Activated T-helper 1 cell treated with anti-CD3 and anti-CD28 coated beads, Interleukin-12 subunit alpha, Interleukin-12 subunit beta, Interleukin-2, Interleukin-4 antibody, amounts not matched to agents 30 ng/mL and 10 ng/mL and 1 ng/mL, durations not matched to agents 14 hours and 24 hours and 36 hours (primary cell): ENCODE results near the gene FOXN3. TPM values are rescaled to one million over a fixed set of nuclear protein-coding genes. Genes with fewer than 3 reads are reported as not detected.

Experiments used
- DNase-seq: peaks from one replicate; pipeline ENCODE4 v3.0.0; 2021; ENCODE audit warnings: low spot score
- H3K27ac Mint-ChIP-seq: one replicate; pipeline ENCODE4 v1.8.0; 2021; ENCODE audit warnings: mild to moderate bottlenecking, mixed read lengths
- H3K27me3 Mint-ChIP-seq: one replicate; pipeline ENCODE4 v1.8.0; 2022; ENCODE audit warnings: mild to moderate bottlenecking, moderate library complexity, mixed read lengths; ENCODE audit not compliant: insufficient read depth
- H3K36me3 Mint-ChIP-seq: one replicate; pipeline ENCODE4 v1.8.0; 2021; ENCODE audit warnings: low read depth, mixed read lengths
- H3K4me1 Mint-ChIP-seq: one replicate; pipeline ENCODE4 v1.8.0; 2021; ENCODE audit warnings: low read depth, mixed read lengths
- H3K4me3 Mint-ChIP-seq: one replicate; pipeline ENCODE4 v1.8.0; 2021; ENCODE audit warnings: mild to moderate bottlenecking, moderate library complexity, mixed read lengths
- H3K9me3 Mint-ChIP-seq: one replicate; pipeline ENCODE4 v1.8.0; 2021; ENCODE audit warnings: mixed read lengths
- intact Hi-C: fragments of 100-400 bp; cut with micrococcal nuclease; formaldehyde crosslinking; loops from one replicate; pipeline ENCODE4 v1.15.1; 2024
- total RNA-seq: library from RNA; stranded (reverse); gene quantifications from 2 replicates; pipeline ENCODE4 v1.2.3, GENCODE V29; 2022

The FOXN3 gene
- total RNA-seq, 1 donor from 2014 or later, result 86.9 TPM

- peaks cover 37% of the 10 kb centered on the region for H3K4me1 Mint-ChIP-seq
- intact Hi-C loops, result no loop called here
Observed at GRCh38 chr14:89356496-89356895, 60.5 kb downstream of the FOXN3 start.

GRCh38 chr14:89353766-89354113 lies 63.3 kb downstream of the FOXN3 start:
- DNase-seq, result no peak
- peaks cover 62% of the 10 kb centered on the region for H3K4me1 Mint-ChIP-seq
- no peaks in the 10 kb centered on the region for H3K27me3 Mint-ChIP-seq
- peaks cover 30% of the 10 kb centered on the region for H3K36me3 Mint-ChIP-seq
- peaks cover 3% of the 10 kb centered on the region for H3K9me3 Mint-ChIP-seq
- intact Hi-C loops, result loop anchor here (5.0 kb wide), 2 partner anchors 64 to 76 kb away; partner anchors contain the start of gene FOXN3
- H3K27ac Mint-ChIP-seq, result no peak overlapping the region
- H3K4me3 Mint-ChIP-seq, result no peak overlapping the region

More at GRCh38 chr14:89356496-89356895, 60.5 kb downstream of the FOXN3 start:
- Mint-ChIP-seq H3K9me3 (no peaks in the 10 kb centered on the region), H3K36me3 (peaks cover 13% of the 10 kb centered on the region), H3K4me3 (no peak overlapping the region), H3K27ac (peak overlapping the region; percentile 15), H3K27me3 (no peaks in the 10 kb centered on the region)
- DNase-seq, result no peak

GRCh38 chr14:89352976-89353765 lies 63.9 kb downstream of the FOXN3 start:
- DNase-seq, result no peak
- no peak overlapping the region for H3K27ac Mint-ChIP-seq
- H3K27me3 Mint-ChIP-seq, result no peaks in the 10 kb centered on the region
- peaks cover 62% of the 10 kb centered on the region for H3K4me1 Mint-ChIP-seq
- peaks cover 32% of the 10 kb centered on the region for H3K36me3 Mint-ChIP-seq
- no peak overlapping the region for H3K4me3 Mint-ChIP-seq
- intact Hi-C loops, result loop anchor here (5.0 kb wide), 2 partner anchors 64 to 76 kb away; partner anchors contain the start of gene FOXN3
- peaks cover 3% of the 10 kb centered on the region for H3K9me3 Mint-ChIP-seq

GRCh38 chr14:89351516-89352404 lies 65.3 kb downstream of the FOXN3 start:
- H3K27ac Mint-ChIP-seq, result peak overlapping the region; percentile 89
- intact Hi-C loops, result loop anchor here (2.0 to 5.0 kb wide), 3 partner anchors 13 to 74 kb away; partner anchors contain the start of gene FOXN3
- peaks cover 43% of the 10 kb centered on the region for H3K36me3 Mint-ChIP-seq
- DNase-seq, result no peak
- peaks cover 59% of the 10 kb centered on the region for H3K4me1 Mint-ChIP-seq
- H3K27me3 Mint-ChIP-seq, result no peaks in the 10 kb centered on the region
- H3K4me3 Mint-ChIP-seq, result peak overlapping the region; percentile 69
- H3K9me3 Mint-ChIP-seq, result peaks cover 3% of the 10 kb centered on the region

- no peak for DNase-seq
- intact Hi-C loops, result loop anchor here (2.0 to 5.0 kb wide), 3 partner anchors 14 to 74 kb away; partner anchors contain the start of gene FOXN3
- H3K36me3 Mint-ChIP-seq, result peaks cover 42% of the 10 kb centered on the region
- H3K27ac Mint-ChIP-seq, result peak overlapping the region; percentile 89
- peak overlapping the region; percentile 69 for H3K4me3 Mint-ChIP-seq
- peaks cover 3% of the 10 kb centered on the region for H3K9me3 Mint-ChIP-seq
- no peaks in the 10 kb centered on the region for H3K27me3 Mint-ChIP-seq
- peaks cover 55% of the 10 kb centered on the region for H3K4me1 Mint-ChIP-seq
Observed at GRCh38 chr14:89351221-89351515, 65.9 kb downstream of the FOXN3 start.

- H3K27me3 Mint-ChIP-seq, result no peaks in the 10 kb centered on the region
- no peak for DNase-seq
- peak overlapping the region; percentile 49 for H3K4me3 Mint-ChIP-seq
- peaks cover 41% of the 10 kb centered on the region for H3K36me3 Mint-ChIP-seq
- peaks cover 3% of the 10 kb centered on the region for H3K9me3 Mint-ChIP-seq
- H3K27ac Mint-ChIP-seq, result peak overlapping the region; percentile 72
- H3K4me1 Mint-ChIP-seq, result peaks cover 49% of the 10 kb centered on the region
- intact Hi-C loops, result loop anchor here (2.0 to 5.0 kb wide), 3 partner anchors 15 to 73 kb away; partner anchors contain the start of gene FOXN3
Observed at GRCh38 chr14:89350152-89350551, 66.9 kb downstream of the FOXN3 start.

- H3K36me3 Mint-ChIP-seq, result peaks cover 42% of the 10 kb centered on the region
- peaks cover 3% of the 10 kb centered on the region for H3K9me3 Mint-ChIP-seq
- no peaks in the 10 kb centered on the region for H3K27me3 Mint-ChIP-seq
- no peak for DNase-seq
- H3K4me1 Mint-ChIP-seq, result peaks cover 49% of the 10 kb centered on the region
- intact Hi-C loops, result loop anchor here (2.0 to 5.0 kb wide), 3 partner anchors 15 to 72 kb away; partner anchors contain the start of gene FOXN3
- no peak overlapping the region for H3K27ac Mint-ChIP-seq
- no peak overlapping the region for H3K4me3 Mint-ChIP-seq
Observed at GRCh38 chr14:89349171-89350008, 67.6 kb downstream of the FOXN3 start.

- Mint-ChIP-seq H3K36me3 (peaks cover 43% of the 10 kb centered on the region), H3K4me1 (peaks cover 45% of the 10 kb centered on the region), H3K4me3 (no peak overlapping the region), H3K27me3 (no peaks in the 10 kb centered on the region), H3K9me3 (peaks cover 3% of the 10 kb centered on the region), H3K27ac (no peak overlapping the region)
- no peak for DNase-seq
- intact Hi-C loops, result no loop called here
Observed at GRCh38 chr14:89348722-89349121, 68.3 kb downstream of the FOXN3 start.

GRCh38 chr14:89347885-89348284 lies 69.1 kb downstream of the FOXN3 start:
- H3K9me3 Mint-ChIP-seq, result peaks cover 3% of the 10 kb centered on the region
- intact Hi-C loops, result no loop called here
- peaks cover 43% of the 10 kb centered on the region for H3K36me3 Mint-ChIP-seq
- H3K27ac Mint-ChIP-seq, result no peak overlapping the region
- DNase-seq, result no peak
- no peaks in the 10 kb centered on the region for H3K27me3 Mint-ChIP-seq
- peaks cover 36% of the 10 kb centered on the region for H3K4me1 Mint-ChIP-seq
- H3K4me3 Mint-ChIP-seq, result no peak overlapping the region

- Mint-ChIP-seq H3K36me3 (peaks cover 39% of the 10 kb centered on the region), H3K9me3 (no peaks in the 10 kb centered on the region), H3K4me3 (no peak overlapping the region), H3K27ac (no peak overlapping the region), H3K4me1 (peaks cover 30% of the 10 kb centered on the region), H3K27me3 (no peaks in the 10 kb centered on the region)
- DNase-seq, result no peak
- intact Hi-C loops, result no loop called here
Observed at GRCh38 chr14:89344920-89345254, 72.1 kb downstream of the FOXN3 start.

- intact Hi-C loops, result no loop called here
- Mint-ChIP-seq H3K36me3 (peaks cover 29% of the 10 kb centered on the region), H3K27me3 (no peaks in the 10 kb centered on the region), H3K27ac (no peak overlapping the region), H3K9me3 (no peaks in the 10 kb centered on the region), H3K4me3 (no peak overlapping the region), H3K4me1 (peaks cover 24% of the 10 kb centered on the region)
- no peak for DNase-seq
Observed at GRCh38 chr14:89343356-89343755, 73.7 kb downstream of the FOXN3 start.

- H3K4me3 Mint-ChIP-seq, result no peak overlapping the region
- no peak for DNase-seq
- peaks cover 19% of the 10 kb centered on the region for H3K36me3 Mint-ChIP-seq
- H3K4me1 Mint-ChIP-seq, result peaks cover 24% of the 10 kb centered on the region
- H3K27ac Mint-ChIP-seq, result no peak overlapping the region
- H3K9me3 Mint-ChIP-seq, result no peaks in the 10 kb centered on the region
- H3K27me3 Mint-ChIP-seq, result no peaks in the 10 kb centered on the region
- intact Hi-C loops, result no loop called here
Observed at GRCh38 chr14:89342049-89342448, 75.0 kb downstream of the FOXN3 start.
